ENCODE data around the gene EPSTI1.

- TF ChIP-seq GATA3 (IDR thresholded peaks at IDR 0.05; ENCODE audit: low read depth, low read length) (no peak), GATA2 (IDR thresholded peaks at IDR 0.05; ENCODE audit: low read depth, low read length) (no peak)
These were observed 4.5 kb upstream of the EPSTI1 start for GRCh38 chr13:42996584-42996983.

All from SH-SY5Y (cell line).